MM.1S (cell line): ENCODE measurements around the gene PSEN1.

Source experiments
- EZH2 ChIP-seq: fragments of 300-600 bp; sonication (generic); optimal IDR thresholded peaks from 2 replicates; pipeline ENCODE3; 2017; ENCODE audit warnings: low read depth, mild to moderate bottlenecking, antibody characterized with exemption, low read length, mixed read lengths
- TF ChIP-seq, protein P1 (sequence below): fragments of 300-600 bp; sonication (generic); IDR thresholded peaks from 2 replicates; pipeline ENCODE4 v1.5.1; 2016; ENCODE audit warnings: antibody characterized with exemption, low read length, mixed read lengths

DNA sequence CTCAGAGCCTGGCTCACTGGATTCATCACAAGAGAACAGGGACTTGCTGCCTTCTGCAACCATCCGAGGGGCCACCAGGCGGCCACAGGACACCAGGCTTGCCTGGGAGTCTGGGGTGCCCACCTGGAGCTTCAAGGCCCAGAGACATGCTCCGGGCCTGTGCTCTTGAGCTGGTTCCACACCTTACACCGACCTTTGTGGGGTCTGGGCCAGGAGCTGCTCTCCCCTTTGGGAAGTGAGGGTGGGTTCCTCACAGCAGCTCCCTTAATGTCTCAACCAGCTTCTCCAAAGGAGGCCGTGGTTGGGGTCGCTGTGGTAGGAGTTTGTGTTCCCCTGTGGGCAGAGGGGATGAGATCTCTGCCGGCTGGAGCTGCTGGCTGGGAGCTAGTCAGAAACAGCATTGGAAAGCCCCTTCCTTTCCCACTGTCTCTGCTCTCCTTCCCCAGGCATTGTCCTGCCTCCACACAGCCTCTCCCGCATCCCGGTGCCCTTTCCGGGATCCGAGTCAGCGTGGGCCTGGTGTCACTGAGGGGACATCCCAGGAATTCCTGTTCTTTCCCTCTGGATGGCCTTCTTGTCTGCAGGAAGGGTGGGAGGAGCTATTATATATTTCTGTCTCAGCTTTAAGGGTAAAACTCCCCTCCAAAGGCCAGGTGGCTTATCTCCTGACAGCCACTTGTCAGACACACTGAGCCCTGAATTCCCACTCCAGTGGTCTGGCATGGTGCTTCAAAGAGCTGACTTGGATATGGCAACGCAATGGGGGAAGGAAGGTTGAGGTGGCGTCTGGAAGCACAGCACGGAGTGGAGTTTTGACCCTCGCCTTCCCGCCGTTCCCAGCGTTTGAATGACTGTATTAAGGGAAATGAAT, 95.9 kb downstream of the PSEN1 start:
- TF ChIP-seq EZH2 = no peak
- TF ChIP-seq, protein P1, sequence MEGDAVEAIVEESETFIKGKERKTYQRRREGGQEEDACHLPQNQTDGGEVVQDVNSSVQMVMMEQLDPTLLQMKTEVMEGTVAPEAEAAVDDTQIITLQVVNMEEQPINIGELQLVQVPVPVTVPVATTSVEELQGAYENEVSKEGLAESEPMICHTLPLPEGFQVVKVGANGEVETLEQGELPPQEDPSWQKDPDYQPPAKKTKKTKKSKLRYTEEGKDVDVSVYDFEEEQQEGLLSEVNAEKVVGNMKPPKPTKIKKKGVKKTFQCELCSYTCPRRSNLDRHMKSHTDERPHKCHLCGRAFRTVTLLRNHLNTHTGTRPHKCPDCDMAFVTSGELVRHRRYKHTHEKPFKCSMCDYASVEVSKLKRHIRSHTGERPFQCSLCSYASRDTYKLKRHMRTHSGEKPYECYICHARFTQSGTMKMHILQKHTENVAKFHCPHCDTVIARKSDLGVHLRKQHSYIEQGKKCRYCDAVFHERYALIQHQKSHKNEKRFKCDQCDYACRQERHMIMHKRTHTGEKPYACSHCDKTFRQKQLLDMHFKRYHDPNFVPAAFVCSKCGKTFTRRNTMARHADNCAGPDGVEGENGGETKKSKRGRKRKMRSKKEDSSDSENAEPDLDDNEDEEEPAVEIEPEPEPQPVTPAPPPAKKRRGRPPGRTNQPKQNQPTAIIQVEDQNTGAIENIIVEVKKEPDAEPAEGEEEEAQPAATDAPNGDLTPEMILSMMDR = no peak
